Kasumi-1 (cell line): Measurements from ENCODE around the gene FIS1.
"Not testable (repeated sequence)": the region's sequence is repeated elsewhere in the genome, so short reads cannot be mapped to it uniquely, and the experiment has no call there.

ENCODE experiments used
- DNase-seq, 2 experiments: peaks; one replicate each; lab custom pipeline; 2025; lab: John Stamatoyannopoulos, UW

FIS1 gene

GRCh38 chr7:101203740-101204738 lies 40.8 kb downstream of the FIS1 start:
- DNase-seq: not testable (repeated sequence)

- no peak for DNase-seq
Measured at GRCh38 chr7:101202603-101202918, 42.3 kb downstream of the FIS1 start.

GRCh38 chr7:101201695-101202602 lies 42.9 kb downstream of the FIS1 start:
- DNase-seq: no peak

GRCh38 chr7:101200862-101201599 lies 43.9 kb downstream of the FIS1 start, which contains the start of gene MOGAT3:
MOGAT3 (minus strand) TSS chr7:101201036; CDS start chr7:101200854, 182 bp downstream.
- DNase-seq: no peak

- no peak for DNase-seq
Measured at GRCh38 chr7:101200504-101200861, 44.4 kb downstream of the FIS1 start.

GRCh38 chr7:101199522-101199921 lies 45.4 kb downstream of the FIS1 start:
- DNase-seq: not testable (repeated sequence)

GRCh38 chr7:101198476-101198875 lies 46.4 kb downstream of the FIS1 start:
- DNase-seq: no peak

- DNase-seq: no peak
Measured at GRCh38 chr7:101197991-101198390, 46.9 kb downstream of the FIS1 start.

GRCh38 chr7:101195884-101196283 lies 49.0 kb downstream of the FIS1 start:
- no peak for DNase-seq
